KMS-11 (cell line): ENCODE data around the gene HCFC2.
A peak's percentile ranks its signal among the peaks of the same experiment; 100 is the strongest.

Source experiments
- H2AFZ ChIP-seq: fragments of 200-600 bp; sonication (generic); 2 replicates; pipeline ENCODE4 v1.6.1; 2016; ENCODE audit warnings: antibody characterized with exemption, mixed run types, low read depth
- H3K27ac ChIP-seq: fragments of 200-600 bp; sonication (generic); 2 replicates; pipeline ENCODE4 v1.6.1; 2016; ENCODE audit warnings: mild to moderate bottlenecking, mixed run types
- H3K27me3 ChIP-seq: fragments of 200-600 bp; sonication (generic); 2 replicates; pipeline ENCODE4 v1.6.1; 2017; ENCODE audit warnings: mild to moderate bottlenecking, low read depth, mixed run types, moderate library complexity; ENCODE audit not compliant: insufficient read depth
- H3K36me3 ChIP-seq: fragments of 200-600 bp; sonication (generic); 2 replicates; pipeline ENCODE4 v1.6.1; 2017; ENCODE audit warnings: mild to moderate bottlenecking, mixed run types; ENCODE audit not compliant: insufficient read depth
- H3K4me1 ChIP-seq: fragments of 200-600 bp; sonication (generic); 2 replicates; pipeline ENCODE4 v1.6.1; 2016; ENCODE audit warnings: mild to moderate bottlenecking, low read depth, mixed run types; ENCODE audit not compliant: poor library complexity, severe bottlenecking
- H3K4me2 ChIP-seq: fragments of 200-600 bp; sonication (generic); 2 replicates; pipeline ENCODE4 v1.7.0; 2016; ENCODE audit warnings: mild to moderate bottlenecking, mixed run types
- H3K4me3 ChIP-seq: fragments of 200-600 bp; sonication (generic); IDR thresholded peaks from 2 replicates; pipeline ENCODE4 v1.6.1; 2017; ENCODE audit warnings: low read depth, low read length, mixed read lengths; ENCODE audit not compliant: insufficient read depth
- H3K79me2 ChIP-seq: fragments of 200-600 bp; sonication (generic); 2 replicates; pipeline ENCODE4 v1.6.1; 2016; ENCODE audit warnings: low read depth, mixed run types; ENCODE audit not compliant: insufficient read depth
- H3K9ac ChIP-seq: fragments of 200-600 bp; sonication (generic); 2 replicates; pipeline ENCODE4 v1.6.1; 2016; ENCODE audit warnings: mild to moderate bottlenecking, mixed run types
- H4K20me1 ChIP-seq: fragments of 200-600 bp; sonication (generic); 2 replicates; pipeline ENCODE4 v1.6.1; 2016; ENCODE audit warnings: mild to moderate bottlenecking, mixed run types; ENCODE audit not compliant: insufficient read depth
- TF ChIP-seq, protein P1 (sequence below): fragments of 200-600 bp; sonication (generic); conservative IDR thresholded peaks from 2 replicates; pipeline ENCODE4 v1.6.1; 2017; ENCODE audit warnings: low read depth, mild to moderate bottlenecking, antibody characterized with exemption, low read length, moderate library complexity, mixed read lengths

HCFC2 gene

DNA sequence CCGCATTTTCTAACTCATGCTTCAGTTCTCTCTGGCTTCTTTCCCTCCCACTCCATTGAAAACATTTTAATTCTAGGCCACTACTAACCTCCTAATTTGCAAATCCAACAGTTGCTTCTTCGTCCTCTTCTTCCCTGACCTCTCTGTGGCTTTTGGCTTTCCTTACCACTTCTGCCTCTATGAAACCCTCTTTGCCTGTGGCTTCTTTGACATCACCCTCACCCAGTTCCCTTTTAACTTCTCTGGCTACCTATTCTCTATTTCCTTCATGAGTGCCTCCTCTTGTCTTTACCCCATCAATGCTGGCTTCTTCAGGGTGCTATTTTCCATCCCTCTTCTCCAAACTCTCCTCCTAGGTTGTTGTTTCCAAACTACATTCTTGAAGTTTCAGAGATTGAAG, 4.4 kb upstream of the HCFC2 start:
- TF ChIP-seq, protein P1, sequence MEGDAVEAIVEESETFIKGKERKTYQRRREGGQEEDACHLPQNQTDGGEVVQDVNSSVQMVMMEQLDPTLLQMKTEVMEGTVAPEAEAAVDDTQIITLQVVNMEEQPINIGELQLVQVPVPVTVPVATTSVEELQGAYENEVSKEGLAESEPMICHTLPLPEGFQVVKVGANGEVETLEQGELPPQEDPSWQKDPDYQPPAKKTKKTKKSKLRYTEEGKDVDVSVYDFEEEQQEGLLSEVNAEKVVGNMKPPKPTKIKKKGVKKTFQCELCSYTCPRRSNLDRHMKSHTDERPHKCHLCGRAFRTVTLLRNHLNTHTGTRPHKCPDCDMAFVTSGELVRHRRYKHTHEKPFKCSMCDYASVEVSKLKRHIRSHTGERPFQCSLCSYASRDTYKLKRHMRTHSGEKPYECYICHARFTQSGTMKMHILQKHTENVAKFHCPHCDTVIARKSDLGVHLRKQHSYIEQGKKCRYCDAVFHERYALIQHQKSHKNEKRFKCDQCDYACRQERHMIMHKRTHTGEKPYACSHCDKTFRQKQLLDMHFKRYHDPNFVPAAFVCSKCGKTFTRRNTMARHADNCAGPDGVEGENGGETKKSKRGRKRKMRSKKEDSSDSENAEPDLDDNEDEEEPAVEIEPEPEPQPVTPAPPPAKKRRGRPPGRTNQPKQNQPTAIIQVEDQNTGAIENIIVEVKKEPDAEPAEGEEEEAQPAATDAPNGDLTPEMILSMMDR, result no peak
- H3K27me3 ChIP-seq, result no peaks in the 10 kb centered on the region
- H3K79me2 ChIP-seq, result no peaks in the 10 kb centered on the region; the same call in 1 of the 2 replicates
- no peak overlapping the region for H3K9ac ChIP-seq
- no peaks in the 10 kb centered on the region for H3K36me3 ChIP-seq
- H3K27ac ChIP-seq, result no peak overlapping the region
- H3K4me3 ChIP-seq, result no peak overlapping the region
- H3K4me1 ChIP-seq, result no peaks in the 10 kb centered on the region
- H2AFZ ChIP-seq, result no peak overlapping the region
- H3K4me2 ChIP-seq, result no peak overlapping the region
- no peaks in the 10 kb centered on the region for H4K20me1 ChIP-seq

DNA sequence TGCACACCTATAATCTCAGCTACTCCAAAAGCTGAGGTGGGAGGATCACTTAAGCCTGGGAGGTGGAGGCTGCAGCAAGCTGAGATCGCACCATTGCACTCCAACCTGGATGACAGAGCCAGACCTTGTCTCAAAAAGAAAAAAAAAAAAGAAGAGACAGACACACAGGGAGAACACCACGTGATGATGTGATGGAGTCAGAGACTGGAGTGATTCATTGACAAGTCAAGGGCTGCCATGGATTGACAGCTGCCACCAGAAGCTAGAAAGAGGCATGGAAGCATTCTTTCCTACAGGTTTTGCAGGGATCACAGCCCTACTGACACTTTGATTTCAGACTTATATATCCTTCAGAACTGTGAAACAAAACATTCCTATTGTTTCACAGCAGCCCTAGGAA, 3.5 kb upstream of the HCFC2 start:
- TF ChIP-seq, protein P1, result no peak
- H3K79me2 ChIP-seq, result peaks cover 8% of the 10 kb centered on the region
- H4K20me1 ChIP-seq, result no peaks in the 10 kb centered on the region
- no peak overlapping the region for H2AFZ ChIP-seq
- H3K4me3 ChIP-seq, result no peak overlapping the region
- no peak overlapping the region for H3K27ac ChIP-seq
- H3K36me3 ChIP-seq, result no peaks in the 10 kb centered on the region
- peaks cover 5% of the 10 kb centered on the region for H3K4me1 ChIP-seq
- no peak overlapping the region for H3K9ac ChIP-seq
- H3K4me2 ChIP-seq, result no peak overlapping the region
- H3K27me3 ChIP-seq, result no peaks in the 10 kb centered on the region

DNA sequence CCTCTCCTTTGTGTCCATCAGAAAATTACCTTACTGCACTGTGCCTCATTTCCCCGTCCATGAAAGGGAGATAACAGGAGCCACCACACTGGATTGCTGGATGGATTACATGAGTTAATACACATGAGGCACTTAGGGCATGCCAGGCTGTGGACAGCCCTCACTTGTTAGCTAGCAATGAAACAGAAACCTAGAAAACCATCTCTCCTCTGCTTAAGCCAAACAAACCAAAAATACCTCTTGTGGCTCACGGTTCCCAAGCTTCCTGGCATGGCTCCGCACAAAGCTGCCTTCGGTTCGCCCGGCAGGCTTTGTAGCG, 660 bp upstream of the HCFC2 start:
- Histone ChIP-seq H3K36me3 (no peaks in the 10 kb centered on the region), H3K27ac (peak overlapping the region; percentile 78), H4K20me1 (no peaks in the 10 kb centered on the region), H2AFZ (peak overlapping the region; percentile 81), H3K4me2 (peak overlapping the region; percentile 98), H3K4me1 (peaks cover 12% of the 10 kb centered on the region), H3K79me2 (peaks cover 11% of the 10 kb centered on the region), H3K27me3 (no peaks in the 10 kb centered on the region), H3K9ac (peak overlapping the region; percentile 54; the same call in 1 of the 2 replicates), H3K4me3 (no peak overlapping the region)
- TF ChIP-seq, protein P1, result no peak

DNA sequence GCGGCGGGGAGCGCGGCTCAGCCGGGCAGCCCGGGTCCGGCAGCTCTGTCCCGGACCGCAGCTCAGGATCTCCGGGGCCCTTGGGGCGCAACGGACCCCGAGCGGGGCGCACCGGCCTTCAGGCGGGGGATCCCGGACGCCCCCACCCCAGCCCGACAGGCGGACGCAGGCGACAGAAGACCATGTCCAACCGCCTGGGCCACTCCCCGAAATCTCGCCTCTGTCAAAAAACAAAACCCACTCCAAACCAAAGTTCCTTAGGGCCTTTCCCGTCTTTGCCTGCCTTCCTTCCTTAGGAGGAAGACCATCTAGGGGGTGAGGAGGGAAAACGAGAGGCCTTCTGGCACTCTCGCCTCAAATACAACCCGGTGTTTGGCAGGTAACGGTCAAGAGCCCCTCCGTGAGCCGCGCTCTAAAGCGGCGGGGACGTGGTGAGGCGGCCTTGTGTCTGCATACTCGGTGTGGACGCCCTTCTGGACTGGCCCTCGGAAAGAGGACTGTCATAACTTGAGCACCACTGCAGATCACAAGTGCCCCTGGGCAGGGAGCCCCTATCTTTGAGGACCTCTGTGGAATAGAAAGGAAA, 604 bp downstream of the HCFC2 start:
- TF ChIP-seq, protein P1, result no peak
- peaks cover 12% of the 10 kb centered on the region for H3K4me1 ChIP-seq
- H2AFZ ChIP-seq, result peak overlapping the region; percentile 81
- peaks cover 11% of the 10 kb centered on the region for H3K79me2 ChIP-seq
- peak overlapping the region; percentile 54; the same call in 1 of the 2 replicates for H3K9ac ChIP-seq
- no peaks in the 10 kb centered on the region for H4K20me1 ChIP-seq
- H3K4me2 ChIP-seq, result peak overlapping the region; percentile 98
- no peaks in the 10 kb centered on the region for H3K36me3 ChIP-seq
- H3K27ac ChIP-seq, result peak overlapping the region; percentile 78; the same call in 1 of the 2 replicates
- no peaks in the 10 kb centered on the region for H3K27me3 ChIP-seq
- no peak overlapping the region for H3K4me3 ChIP-seq
